Gastroesophageal sphincter (tissue), 4 donors: ENCODE data around the gene KNTC1. TPM values are rescaled to one million over a fixed set of nuclear protein-coding genes. Genes with fewer than 3 reads are reported as not detected.
"Not testable (repeated sequence)": the region's sequence is repeated elsewhere in the genome, so short reads cannot be mapped to it uniquely, and the experiment has no call there.

ENCODE experiments used
- ATAC-seq: fragments of 150-250 bp; one replicate; pipeline ENCODE4 v1.9.1; 2016; ENCODE audit warnings: mild to moderate bottlenecking, moderate library complexity
- H3K27ac ChIP-seq, 4 donors: fragments of 200-600 bp; sonication (generic) in 3 of 4; 1 replicate in 3 of 4; 2 replicates in 1 of 4; pipeline ENCODE4 v1.5.1; 2016 to 2019
- H3K27me3 ChIP-seq: fragments of 200-600 bp; sonication (generic); one replicate; pipeline ENCODE4 v1.5.1; 2019
- H3K36me3 ChIP-seq, 2 donors: fragments of 200-600 bp; sonication (generic); one replicate each; pipeline ENCODE4 v1.5.1; 2019; ENCODE audit warnings: control low read depth in 1 of 2
- H3K4me1 ChIP-seq, 3 donors: fragments of 200-600 bp; sonication (generic); 1 replicate in 2 of 3; 2 replicates in 1 of 3; pipeline ENCODE4 v1.5.1; 2016 to 2019; ENCODE audit warnings: control low read depth in 2 of 3
- H3K4me3 ChIP-seq, 2 donors: fragments of 200-600 bp; sonication (generic); one replicate each; pipeline ENCODE4 v1.5.1; 2019; ENCODE audit warnings: mild to moderate bottlenecking in 1 of 2, moderate library complexity in 1 of 2
- H3K9me3 ChIP-seq, 3 donors: fragments of 200-600 bp; sonication (generic); one replicate each; pipeline ENCODE4 v1.5.1; 2017 to 2019; ENCODE audit warnings: control low read depth in 2 of 3
- EP300 ChIP-seq: sonication (generic); formaldehyde crosslinking; IDR thresholded peaks from one replicate; pipeline ENCODE4 v1.6.1; 2017; ENCODE audit warnings: antibody characterized with exemption, mild to moderate bottlenecking
- POLR2A ChIP-seq, 2 donors: fragments of 450-650 bp; IDR thresholded peaks; one replicate each; pipeline ENCODE4 v1.6.1; 2017; ENCODE audit warnings: antibody characterized with exemption in 2 of 2, mild to moderate bottlenecking in 2 of 2, moderate library complexity in 1 of 2
- POLR2AphosphoS5 ChIP-seq: sonication (generic); formaldehyde crosslinking; IDR thresholded peaks from one replicate; pipeline ENCODE4 v1.6.1; 2017; ENCODE audit warnings: antibody characterized with exemption
- WGBS, 2 donors: methylation state at CpG; one replicate each; pipeline ENCODE4 v1.1.5; 2018; ENCODE audit warnings: low coverage in 1 of 2; 5-methylcytosine and 5-hydroxymethylcytosine counted together
- total RNA-seq, 4 donors: library from RNA; depleted of rRNA; stranded (reverse); fragments of >200 nt; gene quantifications; one replicate each; pipeline ENCODE4 v1.1.0, GENCODE V29; 2016
- TF ChIP-seq, protein P1 (sequence below), 4 experiments: fragments of 200-600 bp in 2 of 4; fragments of 450-650 bp in 2 of 4; sonication (generic) in 1 of 4; IDR thresholded peaks; one replicate each; pipeline ENCODE4 v1.5.1; 2017 to 2019; ENCODE audit warnings: antibody characterized with exemption in 4 of 4, mild to moderate bottlenecking in 2 of 4, moderate library complexity in 2 of 4

Gene KNTC1
- total RNA-seq, 4 donors from 2014 or later = 3.5 to 15.9 (median 10.4) TPM

DNA sequence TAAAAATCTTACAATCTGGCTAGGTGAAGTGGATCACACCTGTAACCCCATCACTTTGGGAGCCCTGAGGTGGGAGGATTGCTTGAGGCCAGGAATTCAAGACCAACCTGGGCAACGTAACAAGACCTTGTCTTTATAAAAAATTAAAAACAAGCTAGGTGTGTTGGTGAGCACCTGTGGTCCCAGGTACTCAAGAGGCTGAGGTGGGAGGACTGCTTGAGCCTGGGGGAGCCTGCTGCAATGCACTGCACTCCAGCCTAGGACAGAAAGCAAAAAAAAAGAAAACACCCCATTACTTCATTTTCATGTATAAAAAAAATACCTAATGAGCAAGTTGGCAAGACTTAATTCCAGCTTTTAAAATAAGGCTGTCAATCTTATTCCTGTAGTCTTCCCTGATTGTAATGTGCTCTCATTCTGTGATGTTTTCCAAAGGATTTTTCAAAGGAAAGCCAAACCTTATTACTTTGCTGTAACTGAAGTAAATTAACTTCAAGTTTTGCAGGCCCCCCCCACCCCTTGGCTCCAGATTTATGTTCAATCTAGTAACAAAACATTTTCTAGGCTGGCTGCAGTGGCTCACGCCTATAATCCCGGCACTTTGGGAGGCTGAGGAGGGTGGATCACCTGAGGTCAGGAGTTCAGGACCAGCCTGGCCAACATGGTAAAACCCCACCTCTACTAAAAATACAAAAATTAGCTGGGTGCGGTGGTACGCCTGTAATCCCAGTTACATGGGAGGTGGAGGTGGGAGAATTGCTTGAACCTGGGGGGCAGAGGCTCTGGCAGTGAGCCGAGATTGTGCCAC lies 23.1 kb upstream of the KNTC1 start:
- Histone ChIP-seq H3K4me1 (peaks cover 0 to 13% (median 0%) of the 10 kb centered on the region in 3 donors), H3K4me3 (no peak overlapping the region), H3K9me3 (no peaks in the 10 kb centered on the region), H3K27me3 (no peaks in the 10 kb centered on the region), H3K27ac (no peak overlapping the region), H3K36me3 (peaks cover 13 to 64% of the 10 kb centered on the region in 2 donors)
- ATAC-seq = no peak
- TF ChIP-seq EP300 (no peak), POLR2AphosphoS5 (no peak), POLR2A (IDR thresholded peaks at IDR 0.05) (no peak)
- whole genome bisulfite sequencing, 2 donors = 62 to 72% methylated on average over 2 to 5 of the region's 6 CpGs

DNA sequence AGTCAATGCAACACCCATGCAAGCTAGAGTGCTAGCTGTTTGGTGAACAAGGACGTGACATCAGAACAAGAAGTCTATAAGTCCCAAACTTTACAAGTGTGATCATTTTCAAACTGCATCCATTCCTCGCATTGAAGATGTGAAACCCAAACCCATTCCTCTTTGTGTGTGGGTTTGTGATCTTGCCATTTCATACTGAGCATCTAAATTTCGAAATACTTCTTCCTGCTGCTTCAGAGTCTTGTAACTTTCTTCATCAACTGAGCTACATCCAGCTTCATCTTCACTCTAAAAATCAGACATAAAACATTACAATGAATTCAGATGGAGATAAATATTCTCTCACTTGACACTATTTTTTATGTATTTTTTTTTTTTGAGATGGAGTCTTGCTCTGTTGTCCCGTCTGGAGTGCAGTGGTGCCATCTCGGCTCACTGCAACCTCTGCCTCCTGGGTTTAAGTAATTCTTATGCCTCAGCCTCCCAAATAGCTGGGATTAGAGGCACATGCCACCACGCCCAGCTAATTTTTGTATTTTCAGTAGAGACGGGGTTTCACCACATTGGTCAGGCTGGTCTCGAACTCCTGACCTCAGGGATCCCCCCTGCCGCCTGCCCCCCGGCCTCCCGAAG lies 21.5 kb upstream of the KNTC1 start:
- peaks cover 0 to 6% (median 0%) of the 10 kb centered on the region in 3 donors for H3K4me1 ChIP-seq
- no peak for TF ChIP-seq EP300
- TF ChIP-seq, protein P1, sequence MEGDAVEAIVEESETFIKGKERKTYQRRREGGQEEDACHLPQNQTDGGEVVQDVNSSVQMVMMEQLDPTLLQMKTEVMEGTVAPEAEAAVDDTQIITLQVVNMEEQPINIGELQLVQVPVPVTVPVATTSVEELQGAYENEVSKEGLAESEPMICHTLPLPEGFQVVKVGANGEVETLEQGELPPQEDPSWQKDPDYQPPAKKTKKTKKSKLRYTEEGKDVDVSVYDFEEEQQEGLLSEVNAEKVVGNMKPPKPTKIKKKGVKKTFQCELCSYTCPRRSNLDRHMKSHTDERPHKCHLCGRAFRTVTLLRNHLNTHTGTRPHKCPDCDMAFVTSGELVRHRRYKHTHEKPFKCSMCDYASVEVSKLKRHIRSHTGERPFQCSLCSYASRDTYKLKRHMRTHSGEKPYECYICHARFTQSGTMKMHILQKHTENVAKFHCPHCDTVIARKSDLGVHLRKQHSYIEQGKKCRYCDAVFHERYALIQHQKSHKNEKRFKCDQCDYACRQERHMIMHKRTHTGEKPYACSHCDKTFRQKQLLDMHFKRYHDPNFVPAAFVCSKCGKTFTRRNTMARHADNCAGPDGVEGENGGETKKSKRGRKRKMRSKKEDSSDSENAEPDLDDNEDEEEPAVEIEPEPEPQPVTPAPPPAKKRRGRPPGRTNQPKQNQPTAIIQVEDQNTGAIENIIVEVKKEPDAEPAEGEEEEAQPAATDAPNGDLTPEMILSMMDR (IDR thresholded peaks at IDR 0.05) = no peak
- no peak for TF ChIP-seq POLR2AphosphoS5
- TF ChIP-seq POLR2A (IDR thresholded peaks at IDR 0.05) = no peak
- H3K4me3 ChIP-seq = no peak overlapping the region
- peaks cover 13 to 80% of the 10 kb centered on the region in 2 donors for H3K36me3 ChIP-seq
- no peak overlapping the region for H3K27ac ChIP-seq
- ATAC-seq = no peak
- 75 to 82% methylated on average over 5 to 7 of the region's 11 CpGs for WGBS, 2 donors
- H3K27me3 ChIP-seq = no peaks in the 10 kb centered on the region
- H3K9me3 ChIP-seq = no peaks in the 10 kb centered on the region

DNA sequence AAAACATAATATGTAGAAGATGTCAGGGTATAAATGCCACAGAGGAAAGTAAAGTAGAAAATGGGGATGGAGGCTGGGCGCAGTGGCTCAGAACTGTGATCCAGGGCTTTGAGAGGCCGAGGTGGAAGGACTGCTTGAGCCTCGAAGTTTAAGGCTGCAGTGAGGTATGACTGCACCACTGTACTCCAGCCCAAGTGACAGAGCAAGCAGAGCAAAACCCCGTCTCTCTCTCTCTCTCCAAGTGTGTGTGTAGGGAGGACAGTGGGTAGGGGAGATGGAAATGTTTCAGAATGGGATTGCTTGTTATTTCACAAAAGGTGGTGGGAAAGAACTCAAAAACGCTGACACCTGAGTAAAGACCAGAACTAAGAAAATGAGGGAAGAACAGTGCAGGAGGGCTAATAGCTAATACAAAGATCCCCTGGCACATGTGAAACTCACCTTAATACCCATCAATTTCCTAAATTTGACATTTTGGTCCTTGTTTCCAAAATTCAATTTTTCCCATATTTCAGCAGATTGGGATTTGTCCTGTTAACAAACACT lies 20.6 kb upstream of the KNTC1 start:
- 82 to 83% methylated on average over 4 to 5 of the region's 5 CpGs for WGBS, 2 donors
- TF ChIP-seq, protein P1 (IDR thresholded peaks at IDR 0.05) = no peak
- no peak for TF ChIP-seq EP300
- no peak for TF ChIP-seq POLR2A (IDR thresholded peaks at IDR 0.05)
- TF ChIP-seq POLR2AphosphoS5 = no peak
- Histone ChIP-seq H3K27me3 (no peaks in the 10 kb centered on the region), H3K36me3 (peaks cover 13 to 89% of the 10 kb centered on the region in 2 donors), H3K4me3 (no peak overlapping the region), H3K4me1 (peaks cover 0 to under 1% (median 0%) of the 10 kb centered on the region in 3 donors), H3K9me3 (no peaks in the 10 kb centered on the region), H3K27ac (no peak overlapping the region)
- no peak for ATAC-seq

DNA sequence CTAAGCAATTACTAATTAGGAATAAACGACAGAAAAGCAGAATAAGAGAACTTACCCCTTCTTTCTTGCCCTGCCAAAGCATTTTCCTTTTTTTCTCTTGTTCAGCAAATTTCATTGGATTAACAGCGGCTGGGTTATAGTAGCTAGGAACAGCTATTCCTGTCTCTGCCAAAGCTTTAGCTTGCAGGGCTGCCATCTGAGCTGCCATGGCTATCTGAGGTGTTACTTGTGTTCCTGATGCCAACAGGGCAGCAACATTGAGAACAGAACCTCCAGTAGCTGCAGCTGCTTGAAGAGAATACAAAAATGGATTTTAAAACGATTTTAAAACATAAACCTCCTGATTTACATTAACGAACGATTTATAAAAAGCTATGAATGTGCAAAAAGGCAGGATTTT lies 18.9 kb upstream of the KNTC1 start:
- Histone ChIP-seq H3K36me3 (peaks cover 13 to 100% of the 10 kb centered on the region in 2 donors), H3K4me1 (no peaks in the 10 kb centered on the region), H3K27ac (no peak overlapping the region), H3K27me3 (no peaks in the 10 kb centered on the region), H3K9me3 (no peaks in the 10 kb centered on the region), H3K4me3 (no peak overlapping the region)
- no peak for TF ChIP-seq POLR2AphosphoS5
- TF ChIP-seq EP300 = no peak
- no peak for TF ChIP-seq POLR2A (IDR thresholded peaks at IDR 0.05)
- TF ChIP-seq, protein P1 (IDR thresholded peaks at IDR 0.05) = no peak
- ATAC-seq = no peak
- WGBS, 2 donors = 87 to 93% methylated on average over 4 to 5 of the region's 5 CpGs

DNA sequence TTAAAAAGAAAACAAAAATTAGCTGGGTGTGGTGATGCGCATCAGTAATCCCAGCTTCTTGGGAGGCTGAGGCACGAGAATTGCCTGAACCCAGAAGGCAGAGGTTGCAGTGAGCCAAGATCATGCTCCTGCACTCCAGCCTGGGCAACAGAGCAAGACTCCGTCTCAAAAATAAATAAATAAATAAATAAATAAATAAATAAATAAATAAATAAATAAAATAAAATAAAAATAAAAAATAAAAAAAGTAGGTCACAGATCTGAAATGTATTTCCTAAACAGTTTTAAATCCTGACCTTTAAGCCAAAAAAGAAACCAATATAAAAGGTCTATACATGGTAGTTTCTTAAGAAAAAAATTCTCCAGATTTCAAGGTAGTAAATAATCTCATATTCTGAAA lies 14.0 kb upstream of the KNTC1 start:
- not testable (repeated sequence) for H3K4me3 ChIP-seq, H3K4me1 ChIP-seq, H3K27me3 ChIP-seq, H3K27ac ChIP-seq, H3K9me3 ChIP-seq, ATAC-seq
- peaks cover 25 to 100% of the 10 kb centered on the region in 2 donors for H3K36me3 ChIP-seq
- WGBS, 2 donors = 82 to 83% methylated on average over 3 of the region's 3 CpGs
